Measurements from ENCODE around the gene EGFR. TPM values are rescaled to one million over a fixed set of nuclear protein-coding genes. Genes with fewer than 3 reads are reported as not detected.

Gene EGFR
- total and polyA plus RNA-seq, 2 donors (not counting 1 experiment from before 2014, with no cell fraction given) = 55.3 to 62.8 TPM

- H3K79me2 ChIP-seq (ENCODE audit: control insufficient read depth, insufficient read depth, low read length) = no peaks in the 10 kb centered on the region
- H3K4me1 ChIP-seq (ENCODE audit: control insufficient read depth, extremely low read depth, insufficient read depth, low read length) = peaks cover 3% of the 10 kb centered on the region
- H3K4me3 ChIP-seq (replicated peaks in 1 of 4; ENCODE audit: control extremely low read depth in 1 of 4, insufficient read depth in 1 of 4, low read depth in 3 of 4, low read length in 4 of 4) = no peak overlapping the region
- H3K27ac ChIP-seq (ENCODE audit: insufficient read depth, low read length) = no peak overlapping the region
- no peak for DNase-seq (ENCODE audit: low read depth in 2 of 2)
- no peaks in the 10 kb centered on the region for H4K20me1 ChIP-seq (ENCODE audit: control insufficient read depth, extremely low read depth, insufficient read depth, low read length)
- no peak overlapping the region for H3K4me2 ChIP-seq (ENCODE audit: extremely low read depth, insufficient read depth, low read length)
- no peak overlapping the region for H2AFZ ChIP-seq (ENCODE audit: low read length)
- no peaks in the 10 kb centered on the region for H3K27me3 ChIP-seq (ENCODE audit: control insufficient read depth, insufficient read depth, low read length)
- H3K9ac ChIP-seq (ENCODE audit: insufficient read depth, low read length) = no peak overlapping the region
- no peaks in the 10 kb centered on the region for H3K9me3 ChIP-seq (ENCODE audit: control insufficient read depth, insufficient read depth, low read depth, low read length)
- no peak for TF ChIP-seq EZH2 (IDR thresholded peaks at IDR 0.05; ENCODE audit: low read length, missing control alignments)
- TF ChIP-seq, protein P1, sequence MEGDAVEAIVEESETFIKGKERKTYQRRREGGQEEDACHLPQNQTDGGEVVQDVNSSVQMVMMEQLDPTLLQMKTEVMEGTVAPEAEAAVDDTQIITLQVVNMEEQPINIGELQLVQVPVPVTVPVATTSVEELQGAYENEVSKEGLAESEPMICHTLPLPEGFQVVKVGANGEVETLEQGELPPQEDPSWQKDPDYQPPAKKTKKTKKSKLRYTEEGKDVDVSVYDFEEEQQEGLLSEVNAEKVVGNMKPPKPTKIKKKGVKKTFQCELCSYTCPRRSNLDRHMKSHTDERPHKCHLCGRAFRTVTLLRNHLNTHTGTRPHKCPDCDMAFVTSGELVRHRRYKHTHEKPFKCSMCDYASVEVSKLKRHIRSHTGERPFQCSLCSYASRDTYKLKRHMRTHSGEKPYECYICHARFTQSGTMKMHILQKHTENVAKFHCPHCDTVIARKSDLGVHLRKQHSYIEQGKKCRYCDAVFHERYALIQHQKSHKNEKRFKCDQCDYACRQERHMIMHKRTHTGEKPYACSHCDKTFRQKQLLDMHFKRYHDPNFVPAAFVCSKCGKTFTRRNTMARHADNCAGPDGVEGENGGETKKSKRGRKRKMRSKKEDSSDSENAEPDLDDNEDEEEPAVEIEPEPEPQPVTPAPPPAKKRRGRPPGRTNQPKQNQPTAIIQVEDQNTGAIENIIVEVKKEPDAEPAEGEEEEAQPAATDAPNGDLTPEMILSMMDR (conservative IDR thresholded peaks at IDR 0.05 in 1 of 2, IDR thresholded peaks at IDR 0.05 in 1 of 2; ENCODE audit: low read depth in 1 of 2, low read length in 2 of 2) = no peak
- peaks cover 17% of the 10 kb centered on the region for H3K36me3 ChIP-seq (ENCODE audit: control insufficient read depth, insufficient read depth, low read length)
These were observed 191.9 kb downstream of the EGFR start for GRCh38 chr7:55210716-55211115.

DNA sequence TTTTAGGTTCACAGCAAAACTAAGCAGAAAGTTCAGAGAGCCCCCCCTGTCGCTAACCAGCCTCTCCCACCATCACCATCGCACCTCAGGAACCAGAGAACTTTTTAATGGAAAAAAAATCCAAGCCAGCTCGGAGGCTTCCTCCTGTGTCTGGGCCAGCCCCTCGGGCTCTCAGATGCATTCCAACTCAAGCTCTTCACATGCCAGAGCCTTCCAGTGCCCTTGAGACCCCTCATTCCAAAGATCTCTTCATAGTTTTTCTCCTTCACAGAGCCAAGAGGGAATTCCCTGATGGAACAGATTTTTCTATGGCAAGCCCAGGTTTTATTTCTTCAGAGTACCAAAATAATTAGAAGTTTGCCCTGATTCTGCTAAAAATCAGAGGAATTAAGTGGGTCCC lies 192.9 kb downstream of the EGFR start:
- Histone ChIP-seq H3K27me3 (ENCODE audit: control insufficient read depth, insufficient read depth, low read length) (no peaks in the 10 kb centered on the region), H3K4me1 (ENCODE audit: control insufficient read depth, extremely low read depth, insufficient read depth, low read length) (peaks cover 3% of the 10 kb centered on the region), H3K9me3 (ENCODE audit: control insufficient read depth, insufficient read depth, low read depth, low read length) (no peaks in the 10 kb centered on the region), H3K27ac (ENCODE audit: insufficient read depth, low read length) (no peak overlapping the region), H3K9ac (ENCODE audit: insufficient read depth, low read length) (no peak overlapping the region), H3K4me3 (replicated peaks in 1 of 4; ENCODE audit: control extremely low read depth in 1 of 4, insufficient read depth in 1 of 4, low read depth in 3 of 4, low read length in 4 of 4) (no peak overlapping the region), H2AFZ (ENCODE audit: low read length) (no peak overlapping the region), H4K20me1 (ENCODE audit: control insufficient read depth, extremely low read depth, insufficient read depth, low read length) (no peaks in the 10 kb centered on the region), H3K79me2 (ENCODE audit: control insufficient read depth, insufficient read depth, low read length) (no peaks in the 10 kb centered on the region), H3K4me2 (ENCODE audit: extremely low read depth, insufficient read depth, low read length) (no peak overlapping the region), H3K36me3 (ENCODE audit: control insufficient read depth, insufficient read depth, low read length) (peaks cover 8% of the 10 kb centered on the region)
- no peak for TF ChIP-seq EZH2 (IDR thresholded peaks at IDR 0.05; ENCODE audit: low read length, missing control alignments)
- TF ChIP-seq, protein P1 (conservative IDR thresholded peaks at IDR 0.05 in 1 of 2, IDR thresholded peaks at IDR 0.05 in 1 of 2; ENCODE audit: low read depth in 1 of 2, low read length in 2 of 2) = no peak
- peak in 1 of 2 donors; percentile 20 for DNase-seq (ENCODE audit: low read depth in 2 of 2)

- Histone ChIP-seq H3K9ac (ENCODE audit: insufficient read depth, low read length) (no peak overlapping the region), H3K79me2 (ENCODE audit: control insufficient read depth, insufficient read depth, low read length) (no peaks in the 10 kb centered on the region), H3K27me3 (ENCODE audit: control insufficient read depth, insufficient read depth, low read length) (no peaks in the 10 kb centered on the region), H3K4me3 (replicated peaks in 1 of 4; ENCODE audit: control extremely low read depth in 1 of 4, insufficient read depth in 1 of 4, low read depth in 3 of 4, low read length in 4 of 4) (no peak overlapping the region), H4K20me1 (ENCODE audit: control insufficient read depth, extremely low read depth, insufficient read depth, low read length) (no peaks in the 10 kb centered on the region), H2AFZ (ENCODE audit: low read length) (no peak overlapping the region), H3K27ac (ENCODE audit: insufficient read depth, low read length) (no peak overlapping the region), H3K4me1 (ENCODE audit: control insufficient read depth, extremely low read depth, insufficient read depth, low read length) (peaks cover 3% of the 10 kb centered on the region), H3K4me2 (ENCODE audit: extremely low read depth, insufficient read depth, low read length) (no peak overlapping the region), H3K9me3 (ENCODE audit: control insufficient read depth, insufficient read depth, low read depth, low read length) (no peaks in the 10 kb centered on the region), H3K36me3 (ENCODE audit: control insufficient read depth, insufficient read depth, low read length) (peaks cover 8% of the 10 kb centered on the region)
- no peak for DNase-seq (ENCODE audit: low read depth in 2 of 2)
- TF ChIP-seq, protein P1 (conservative IDR thresholded peaks at IDR 0.05 in 1 of 2, IDR thresholded peaks at IDR 0.05 in 1 of 2; ENCODE audit: low read depth in 1 of 2, low read length in 2 of 2) = no peak
- TF ChIP-seq EZH2 (IDR thresholded peaks at IDR 0.05; ENCODE audit: low read length, missing control alignments) = no peak
These were observed 193.4 kb downstream of the EGFR start for GRCh38 chr7:55212176-55212575.

Data from fibroblast of lung (primary cell).